Right cardiac atrium (tissue), 5 donors: ENCODE results near the gene CCDC121. TPM values are rescaled to one million over a fixed set of nuclear protein-coding genes. Genes with fewer than 3 reads are reported as not detected.

Experiments
- ATAC-seq, 2 donors: fragments of 200-7000 bp; cut with Tn5 transposase; one replicate each; pipeline versions ENCODE4 v1.8.0 to v1.9.1; 2020; ENCODE audit warnings: moderate library complexity in 2 of 2, mild to moderate bottlenecking in 1 of 2
- DNase-seq, 3 donors: peaks; one replicate each; pipeline ENCODE4 v3.0.0-alpha.2; 2020
- H3K27ac ChIP-seq: one replicate; pipeline ENCODE4 v1.5.1; 2013; ENCODE audit warnings: mild to moderate bottlenecking, low read length, control low read depth, moderate library complexity
- H3K27me3 ChIP-seq: one replicate; pipeline ENCODE4 v1.6.1; 2013; ENCODE audit not compliant: control insufficient read depth, insufficient read depth
- H3K4me1 ChIP-seq: one replicate; pipeline ENCODE4 v1.6.1; 2013; ENCODE audit warnings: low read length; ENCODE audit not compliant: control insufficient read depth, insufficient read depth
- H3K4me3 ChIP-seq: one replicate; pipeline ENCODE4 v1.5.1; 2013; ENCODE audit warnings: low read length, control low read depth
- H3K9me3 ChIP-seq: one replicate; pipeline ENCODE4 v1.6.1; 2013; ENCODE audit warnings: low read length; ENCODE audit not compliant: control insufficient read depth
- WGBS: extraction: QIAGEN DNeasy Blood & Tissue Kit; methylation state at CpG from one replicate; pipeline ENCODE4 v1.1.7; 2013; 5-methylcytosine and 5-hydroxymethylcytosine counted together
- intact Hi-C, 4 donors: fragments of 100-400 bp; cut with DNase I; formaldehyde crosslinking; loops; one replicate each; pipeline versions ENCODE4 v1.11.0 to v1.14.0; 2022 to 2023
- long read RNA-seq, 4 donors: library from polyadenylated mRNA; unstranded; transcript quantifications; one replicate each; pipeline ENCODE4 v2.0.0, GENCODE V29; 2020 to 2021
- polyA plus RNA-seq: library from polyadenylated mRNA; stranded (reverse); fragments of 200-250 nt; gene quantifications from one replicate; pipeline ENCODE4 v1.2.3, GENCODE V29; 2013
- total RNA-seq, 4 donors: library from RNA; stranded (reverse); fragmentation: NEBNext Ultra II Directional; extraction: Animal tissue kit (Norgen Biotek cat#: 25700); gene quantifications; one replicate each; pipeline ENCODE4 v1.2.1, GENCODE V29; 2021
- donor health status: healthy with polysubstance abuse.
- donor health status: DM: no; HTN: yes; CAD: no.
- donor health status: DM: no; HTN: no; CAD: no.
- donor health status: DM: no; HTN: yes; CAD: no; lungs with severe emphysema.
- donor health status: DM: yes; HTN: yes; CAD: no.

CCDC121 gene
- total RNA-seq (1 to 10 TPM; 3.1 to 8.1 (median 6.4) TPM), polyA plus RNA-seq (4.1 TPM)
- long read RNA-seq, donor 1, transcript CCDC121-201 (2 exons, 2,342 nt), result major isoform, 8 of 10 reads
- long read RNA-seq, donor 1, partial matches to known transcripts, result 0 of 10 reads
- long read RNA-seq, donor 1, other reads (novel, unspliced or antisense), result 0 of 10 reads
- long read RNA-seq, donor 2, transcript CCDC121-201 (2 exons, 2,342 nt), result major isoform, 9 of 10 reads
- long read RNA-seq, donor 2, partial matches to known transcripts, result 0 of 10 reads
- long read RNA-seq, donor 2, other reads (novel, unspliced or antisense), result 0 of 10 reads
- long read RNA-seq, donor 3, transcript CCDC121-201 (2 exons, 2,342 nt), result major isoform, 22 of 26 reads
- long read RNA-seq, donor 3, partial matches to known transcripts, result 0 of 26 reads
- long read RNA-seq, donor 3, other reads (novel, unspliced or antisense), result 2 of 26 reads
- long read RNA-seq, donor 4, partial matches to known transcripts, result 0 of 5 reads
- long read RNA-seq, donor 4, other reads (novel, unspliced or antisense), result 0 of 5 reads

- intact Hi-C loops, result no loop called here
- peak; percentile 89 to 93 (median 93) for DNase-seq
- WGBS, result under 1% methylated on average over 44 of the region's 44 CpGs
- Histone ChIP-seq H3K4me1 (peaks cover 3% of the 10 kb centered on the region), H3K27ac (peak within 1 kb of the TSS; percentile 31), H3K9me3 (no peaks in the 10 kb centered on the region), H3K27me3 (no peaks in the 10 kb centered on the region), H3K4me3 (peak within 1 kb of the TSS; percentile 92)
- peak; percentile 97 to 98 for ATAC-seq
These were observed at the start of gene CCDC121, which contains the start of gene GPN1 for GRCh38 chr2:27628767-27629709. CCDC121 (minus strand) TSS chr2:27629012; CDS start chr2:27627799, 1,213 bp downstream. GPN1 (plus strand) TSS chr2:27629050; CDS start chr2:27629059, 9 bp downstream.

GRCh38 chr2:27672723-27673486 lies 44.1 kb upstream of the CCDC121 start:
- 55% methylated on average over 5 of the region's 5 CpGs for WGBS
- H3K27me3 ChIP-seq, result no peaks in the 10 kb centered on the region
- no peaks in the 10 kb centered on the region for H3K9me3 ChIP-seq
- no peak overlapping the region for H3K4me3 ChIP-seq
- ATAC-seq (peak; percentile 63 to 80), DNase-seq (no peak)
- H3K27ac ChIP-seq, result no peak overlapping the region
- H3K4me1 ChIP-seq, result no peaks in the 10 kb centered on the region
- intact Hi-C loops, result no loop called here

GRCh38 chr2:27671235-27671634 lies 42.4 kb upstream of the CCDC121 start:
- no peaks in the 10 kb centered on the region for H3K27me3 ChIP-seq
- intact Hi-C loops, result no loop called here
- no peak for DNase-seq
- H3K9me3 ChIP-seq, result no peaks in the 10 kb centered on the region
- H3K4me1 ChIP-seq, result no peaks in the 10 kb centered on the region
- no peak overlapping the region for H3K27ac ChIP-seq
- 92% methylated on average over 4 of the region's 4 CpGs for WGBS
- no peak for ATAC-seq
- H3K4me3 ChIP-seq, result no peak overlapping the region

- H3K27ac ChIP-seq, result no peak overlapping the region
- WGBS, result 57% methylated on average over 1 of the region's 1 CpG
- intact Hi-C loops, result no loop called here
- H3K27me3 ChIP-seq, result no peaks in the 10 kb centered on the region
- H3K4me3 ChIP-seq, result no peak overlapping the region
- no peaks in the 10 kb centered on the region for H3K9me3 ChIP-seq
- no peak for DNase-seq
- ATAC-seq, result no peak
- H3K4me1 ChIP-seq, result no peaks in the 10 kb centered on the region
These were observed 38.6 kb upstream of the CCDC121 start for GRCh38 chr2:27667446-27667845.

GRCh38 chr2:27664622-27665363 lies 36.0 kb upstream of the CCDC121 start:
- WGBS, result 81% methylated on average over 16 of the region's 16 CpGs

GRCh38 chr2:27664154-27664574 lies 35.4 kb upstream of the CCDC121 start:
- intact Hi-C loops, result no loop called here
- Histone ChIP-seq H3K4me3 (peak overlapping the region; percentile 87), H3K27ac (peak overlapping the region; percentile 100), H3K4me1 (no peaks in the 10 kb centered on the region), H3K9me3 (no peaks in the 10 kb centered on the region), H3K27me3 (no peaks in the 10 kb centered on the region)
- DNase-seq, result peak in 1 of 3 donors; percentile 35
- WGBS, result 2% methylated on average over 28 of the region's 28 CpGs
- peak in 1 of 2 donors; percentile 24 for ATAC-seq

More at GRCh38 chr2:27664622-27665363, 36.0 kb upstream of the CCDC121 start:
- DNase-seq (no peak), ATAC-seq (no peak)
- Histone ChIP-seq H3K27ac (no peak overlapping the region), H3K27me3 (no peaks in the 10 kb centered on the region), H3K9me3 (no peaks in the 10 kb centered on the region), H3K4me1 (no peaks in the 10 kb centered on the region), H3K4me3 (peak overlapping the region; percentile 87)
- intact Hi-C loops, result no loop called here

- intact Hi-C loops, result no loop called here
- WGBS, result under 1% methylated on average over 56 of the region's 56 CpGs
- Histone ChIP-seq H3K27ac (peak within 1 kb of the TSS; percentile 100), H3K9me3 (no peaks in the 10 kb centered on the region), H3K4me3 (peak within 1 kb of the TSS; percentile 87), H3K4me1 (no peaks in the 10 kb centered on the region), H3K27me3 (no peaks in the 10 kb centered on the region)
- ATAC-seq, result peak; percentile 88 to 92
- DNase-seq, result peak; percentile 75 to 89 (median 88)
These were observed 34.7 kb upstream of the CCDC121 start, which contains the start of the genes SLC4A1AP and SUPT7L for GRCh38 chr2:27663285-27664153. SLC4A1AP (plus strand) TSS chr2:27663889; CDS start chr2:27663915, 26 bp downstream. SUPT7L (minus strand) TSS chr2:27663614; CDS start chr2:27662192, 1,422 bp downstream.

GRCh38 chr2:27661371-27661770 lies 32.6 kb upstream of the CCDC121 start:
- ATAC-seq, result no peak
- H3K9me3 ChIP-seq, result no peaks in the 10 kb centered on the region
- intact Hi-C loops, result no loop called here
- WGBS, result 90% methylated on average over 1 of the region's 1 CpG
- DNase-seq, result no peak
- no peak overlapping the region for H3K4me3 ChIP-seq
- no peaks in the 10 kb centered on the region for H3K27me3 ChIP-seq
- no peaks in the 10 kb centered on the region for H3K4me1 ChIP-seq
- H3K27ac ChIP-seq, result no peak overlapping the region
